HPDE6-E6E7 (cell line): ENCODE data around the gene LHX5.

Experiments
- DNase-seq: peaks from one replicate; pipeline ENCODE4 v3.0.0; 2011; ENCODE audit warnings: missing footprints; ENCODE audit errors: extremely low spot score

LHX5 gene

GRCh38 chr12:113477842-113478215 lies 6.2 kb upstream of the LHX5 start:
- no peak for DNase-seq

- DNase-seq: no peak
Observed at GRCh38 chr12:113477171-113477841, 5.6 kb upstream of the LHX5 start.

DNA sequence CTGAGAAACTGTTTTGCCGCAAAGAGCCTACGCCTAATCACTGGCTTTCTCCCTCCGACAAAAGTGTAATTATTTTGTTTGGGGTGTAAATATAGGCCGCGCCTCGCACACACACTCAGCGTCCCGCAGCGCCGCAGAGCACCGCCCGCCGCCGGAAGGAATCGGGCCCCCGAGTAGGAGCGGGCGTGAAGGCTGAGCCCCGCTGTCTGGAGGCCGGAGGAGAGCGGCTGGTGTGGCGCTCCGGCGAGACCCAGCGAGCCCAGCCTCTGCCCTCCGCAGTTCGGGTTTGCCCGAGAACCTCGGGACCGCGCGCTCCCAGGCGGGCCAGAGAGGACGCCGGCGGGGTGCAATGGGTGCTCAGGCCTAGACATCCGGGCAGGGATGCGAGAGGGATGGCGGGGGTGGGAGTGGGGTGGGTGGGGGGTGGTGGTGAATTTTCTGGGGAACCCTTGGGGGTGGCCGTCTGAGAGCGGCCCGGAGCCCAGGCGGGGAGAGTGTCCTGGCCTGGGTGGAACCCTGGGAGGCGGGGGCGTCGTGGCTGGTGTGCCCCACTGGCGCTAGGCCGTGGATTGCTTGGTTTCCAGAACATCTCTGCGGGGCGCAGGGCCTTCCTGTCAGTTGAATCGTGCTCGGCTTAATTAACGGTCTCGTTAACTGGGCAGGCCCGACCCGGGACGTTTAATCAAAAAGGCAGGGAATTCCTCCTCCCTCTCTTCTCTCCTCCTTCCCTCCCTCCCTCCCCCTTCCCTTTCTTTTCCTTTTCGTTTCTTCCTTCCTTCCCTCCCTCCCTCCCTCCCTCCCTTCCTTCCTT lies 4.7 kb upstream of the LHX5 start:
- DNase-seq: no peak

- no peak for DNase-seq
Observed at GRCh38 chr12:113475451-113476175, 3.9 kb upstream of the LHX5 start.

DNA sequence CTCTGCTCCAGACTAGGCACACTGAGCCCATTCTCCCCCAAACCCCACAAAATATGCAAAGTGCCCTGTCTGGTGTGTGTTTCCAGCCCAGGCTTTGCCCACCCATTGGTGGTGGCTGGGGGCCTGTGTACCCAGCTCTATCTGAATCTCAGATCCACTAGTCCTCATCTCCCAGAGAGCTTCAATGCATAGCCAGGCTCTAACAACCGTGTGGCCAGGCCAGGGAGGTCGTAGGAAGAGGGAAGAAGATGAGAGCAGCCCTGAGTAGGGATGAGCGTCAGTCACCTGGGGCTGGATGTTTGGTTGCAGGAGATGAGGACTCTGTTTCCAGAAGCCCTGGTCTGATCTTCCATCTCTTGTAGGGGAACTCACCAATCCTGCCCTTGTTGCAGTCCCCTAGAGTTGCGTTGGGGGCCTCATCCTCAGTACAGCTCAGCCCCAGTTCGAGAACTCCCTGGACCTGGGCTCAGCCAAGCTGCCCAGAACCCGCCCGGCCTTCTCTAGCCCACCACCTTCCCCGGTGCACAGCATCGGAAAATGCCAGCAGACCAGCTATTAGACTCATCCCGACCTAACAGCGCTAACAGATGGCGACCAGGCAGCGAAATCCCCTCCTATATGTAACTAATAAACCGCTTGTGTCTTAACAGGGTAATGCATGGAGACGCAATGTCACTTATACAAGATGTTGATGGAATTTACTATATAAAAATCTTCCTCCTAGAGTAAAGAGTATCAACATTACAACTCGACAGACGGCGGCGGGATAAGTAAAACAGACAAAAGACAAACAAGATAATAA lies 3.2 kb upstream of the LHX5 start:
- DNase-seq: no peak

GRCh38 chr12:113473942-113474341 lies 2.3 kb upstream of the LHX5 start:
- no peak for DNase-seq

- no peak for DNase-seq
Observed at GRCh38 chr12:113473400-113473799, 1.7 kb upstream of the LHX5 start.

DNA sequence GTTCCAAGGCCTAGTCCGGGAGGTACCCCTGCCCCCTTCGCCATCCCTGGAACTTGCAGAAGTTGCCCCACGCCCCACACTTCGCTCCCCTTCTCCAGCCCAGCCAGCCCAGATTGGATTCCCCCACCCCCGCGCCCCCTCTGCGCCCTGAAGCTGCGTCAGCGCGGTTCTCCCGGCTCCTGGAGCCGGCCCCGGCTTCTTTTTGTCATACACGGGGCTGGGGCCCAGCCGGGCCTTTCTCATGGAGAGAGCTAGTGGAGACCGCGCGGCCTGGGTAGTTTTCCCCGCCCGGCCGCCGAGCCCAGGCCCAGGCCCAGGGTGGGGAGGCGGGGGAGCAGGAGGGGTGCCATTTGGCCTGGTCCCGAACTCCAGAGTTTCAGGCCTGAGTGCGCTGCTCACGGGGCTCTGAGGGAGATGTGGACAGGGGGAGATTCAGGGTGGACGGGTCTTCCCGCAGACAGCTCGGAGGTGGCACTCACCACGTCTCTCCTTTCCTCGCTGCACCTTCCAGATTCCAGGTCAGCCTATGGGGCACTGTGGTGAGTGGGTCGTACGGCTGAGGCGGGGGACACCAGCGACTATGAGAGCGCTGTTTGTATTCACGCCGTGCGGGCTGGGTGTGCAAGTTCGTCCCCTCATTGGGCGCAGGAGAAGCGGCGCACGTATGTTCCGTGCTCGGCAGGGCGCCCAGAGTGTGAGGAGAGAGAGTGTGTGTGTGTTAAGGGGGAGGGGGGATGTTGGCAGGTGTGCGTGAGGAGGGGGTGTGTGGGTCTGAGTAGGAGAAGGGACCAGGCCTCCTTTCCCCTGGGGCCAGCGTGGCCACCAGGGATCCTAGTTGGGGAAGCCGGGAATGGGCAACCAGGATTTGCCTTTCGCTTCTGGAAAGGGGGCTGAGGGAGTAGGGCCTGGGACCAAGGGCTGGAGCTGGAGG lies 785 bp upstream of the LHX5 start:
- no peak for DNase-seq

- DNase-seq: no peak
Observed at GRCh38 chr12:113470871-113471618, 626 bp downstream of the LHX5 start.

- no peak for DNase-seq
Observed at GRCh38 chr12:113469949-113470743, 1.5 kb downstream of the LHX5 start.

- no peak for DNase-seq
Observed at GRCh38 chr12:113469224-113469948, 2.3 kb downstream of the LHX5 start.

- no peak for DNase-seq
Observed at GRCh38 chr12:113468365-113469223, 3.1 kb downstream of the LHX5 start.

DNA sequence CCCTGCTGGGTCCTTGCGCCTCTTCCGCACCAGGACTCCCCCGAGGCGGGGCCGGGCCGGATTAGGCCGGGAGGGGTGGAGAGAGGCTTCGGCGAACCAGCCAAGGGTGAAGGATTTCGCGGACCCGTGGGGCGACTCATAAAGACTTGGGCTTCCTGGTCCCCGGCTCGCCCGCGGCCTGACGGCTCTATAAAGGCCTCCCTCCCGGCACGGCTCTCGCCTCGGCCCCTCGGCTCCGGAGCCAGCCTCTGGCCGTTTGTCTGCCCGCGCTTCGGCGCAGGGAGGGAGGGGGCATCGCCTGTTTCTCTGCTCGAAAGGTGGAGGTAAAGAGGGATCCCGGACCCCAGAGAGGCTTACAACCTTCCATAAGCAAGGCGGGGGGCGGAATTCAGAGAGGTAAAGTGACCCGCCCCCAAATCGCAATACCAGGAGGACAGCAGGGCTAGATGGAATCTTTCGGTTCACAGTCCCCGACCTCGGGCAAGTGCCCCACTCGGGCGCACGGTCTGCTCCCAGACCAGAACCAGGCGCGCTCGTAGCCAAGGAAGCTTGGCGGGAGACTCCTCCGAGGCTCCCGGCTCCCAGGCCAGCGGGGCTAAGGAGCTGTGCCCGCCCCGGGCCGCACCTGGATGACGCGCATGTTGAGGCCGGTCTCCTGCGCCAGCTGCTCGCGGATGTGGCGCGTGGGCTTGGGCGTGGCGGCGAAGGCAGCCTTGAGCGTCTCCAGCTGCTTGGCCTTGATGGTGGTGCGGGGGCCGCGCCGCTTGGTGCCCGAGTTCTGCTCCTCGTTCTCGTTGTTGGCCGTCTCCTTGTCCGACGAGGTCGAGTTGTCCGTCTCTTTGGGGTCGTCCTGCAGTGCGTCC lies 3.9 kb downstream of the LHX5 start:
- DNase-seq: no peak

- DNase-seq: no peak
Observed at GRCh38 chr12:113467142-113467501, 4.5 kb downstream of the LHX5 start.

GRCh38 chr12:113466454-113467141 lies 5.1 kb downstream of the LHX5 start:
- no peak for DNase-seq

DNA sequence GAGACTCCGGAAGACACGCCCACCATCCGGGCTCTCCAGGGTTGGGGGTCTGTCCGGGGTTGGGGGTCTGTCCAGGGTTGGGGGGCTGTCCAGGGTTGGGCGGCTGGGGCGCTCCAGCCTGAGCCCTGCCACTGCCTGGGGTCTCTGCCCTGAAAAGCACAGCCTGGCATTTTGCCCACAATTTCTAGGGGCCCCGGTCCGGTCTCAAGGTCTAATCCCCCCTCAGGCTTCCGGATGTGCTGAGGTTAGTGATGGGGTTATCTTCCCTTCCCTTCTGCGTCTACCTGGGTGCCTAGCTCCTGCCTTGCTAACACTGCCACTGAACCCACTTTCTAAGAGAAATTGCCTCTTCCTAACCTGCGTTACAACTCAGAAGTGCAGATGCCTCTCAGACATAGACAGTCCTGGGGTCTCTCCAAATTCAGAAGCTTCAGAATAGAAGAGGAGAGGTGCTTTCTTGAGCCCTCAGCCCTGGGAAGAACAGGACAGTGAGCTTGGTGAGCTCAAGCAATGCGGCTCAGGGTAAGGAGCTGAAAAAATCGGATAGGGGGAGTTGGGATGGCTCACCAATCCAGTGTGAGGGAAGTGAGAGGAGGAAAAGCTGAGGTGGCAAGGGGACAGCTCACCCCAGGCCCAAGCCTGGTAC lies 5.7 kb downstream of the LHX5 start:
- no peak for DNase-seq
